SH-SY5Y (cell line): ENCODE measurements around the gene CNGB1.

Experiments used
- GATA2 ChIP-seq: IDR thresholded peaks from 2 replicates; pipeline ENCODE4 v1.6.1; 2011; ENCODE audit warnings: mild to moderate bottlenecking, low read depth, low read length
- GATA3 ChIP-seq: IDR thresholded peaks from 2 replicates; pipeline ENCODE4 v1.6.1; 2011; ENCODE audit warnings: low read depth, mild to moderate bottlenecking, low read length, moderate library complexity

DNA sequence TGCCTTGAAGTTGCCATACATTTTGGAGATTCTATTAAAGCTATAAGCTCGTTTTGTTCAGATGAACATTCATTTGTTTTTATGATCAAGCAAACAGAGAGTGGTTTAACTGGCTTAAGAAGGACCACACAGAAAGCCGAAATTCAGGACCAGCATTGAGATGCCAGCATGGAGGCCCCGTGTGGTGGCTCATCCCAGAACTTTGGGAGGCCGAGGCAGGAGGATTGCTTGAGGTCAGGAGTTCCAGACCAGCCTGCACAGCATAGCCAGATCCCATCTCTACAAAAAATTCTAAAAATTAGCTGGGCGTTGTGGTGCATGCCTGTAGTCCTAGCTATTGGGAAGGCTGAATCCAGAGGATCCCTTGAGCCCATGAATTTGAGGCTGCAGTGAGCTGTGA is 122.7 kb downstream of the CNGB1 start:
- TF ChIP-seq GATA3 = no peak
- no peak for TF ChIP-seq GATA2
